Sigmoid colon (tissue), 4 donors: Measurements from ENCODE around the gene SF3B5.

Experiments used
- POLR2A ChIP-seq, 2 donors: fragments of 450-650 bp; IDR thresholded peaks; one replicate each; pipeline ENCODE4 v1.6.1; 2016; ENCODE audit warnings: antibody characterized with exemption in 2 of 2, mild to moderate bottlenecking in 2 of 2, moderate library complexity in 2 of 2
- POLR2AphosphoS5 ChIP-seq, 4 donors: sonication (generic); formaldehyde crosslinking; IDR thresholded peaks; one replicate each; pipeline ENCODE4 v1.6.1; 2017; ENCODE audit warnings: antibody characterized with exemption in 4 of 4
- TF ChIP-seq, protein P1 (sequence below), 4 experiments: fragments of 450-650 bp in 3 of 4; fragments of 200-600 bp in 1 of 4; IDR thresholded peaks; one replicate each; pipeline ENCODE4 v1.5.1; 2016 to 2019; ENCODE audit warnings: antibody characterized with exemption in 4 of 4, mild to moderate bottlenecking in 3 of 4, moderate library complexity in 2 of 4

GRCh38 chr6:144093236-144093635 lies 2.1 kb downstream of the SF3B5 start:
- TF ChIP-seq, protein P1, sequence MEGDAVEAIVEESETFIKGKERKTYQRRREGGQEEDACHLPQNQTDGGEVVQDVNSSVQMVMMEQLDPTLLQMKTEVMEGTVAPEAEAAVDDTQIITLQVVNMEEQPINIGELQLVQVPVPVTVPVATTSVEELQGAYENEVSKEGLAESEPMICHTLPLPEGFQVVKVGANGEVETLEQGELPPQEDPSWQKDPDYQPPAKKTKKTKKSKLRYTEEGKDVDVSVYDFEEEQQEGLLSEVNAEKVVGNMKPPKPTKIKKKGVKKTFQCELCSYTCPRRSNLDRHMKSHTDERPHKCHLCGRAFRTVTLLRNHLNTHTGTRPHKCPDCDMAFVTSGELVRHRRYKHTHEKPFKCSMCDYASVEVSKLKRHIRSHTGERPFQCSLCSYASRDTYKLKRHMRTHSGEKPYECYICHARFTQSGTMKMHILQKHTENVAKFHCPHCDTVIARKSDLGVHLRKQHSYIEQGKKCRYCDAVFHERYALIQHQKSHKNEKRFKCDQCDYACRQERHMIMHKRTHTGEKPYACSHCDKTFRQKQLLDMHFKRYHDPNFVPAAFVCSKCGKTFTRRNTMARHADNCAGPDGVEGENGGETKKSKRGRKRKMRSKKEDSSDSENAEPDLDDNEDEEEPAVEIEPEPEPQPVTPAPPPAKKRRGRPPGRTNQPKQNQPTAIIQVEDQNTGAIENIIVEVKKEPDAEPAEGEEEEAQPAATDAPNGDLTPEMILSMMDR (IDR thresholded peaks at IDR 0.05) = no peak
- TF ChIP-seq POLR2AphosphoS5 (IDR thresholded peaks at IDR 0.05) (no peak), POLR2A (IDR thresholded peaks at IDR 0.05) (no peak)
